PC-9 (cell line): ENCODE measurements around the gene MANBA.
"Not testable (repeated sequence)": the region's sequence is repeated elsewhere in the genome, so short reads cannot be mapped to it uniquely, and the experiment has no call there.

Experiments used
- EZH2 ChIP-seq: fragments of 200-600 bp; sonication (generic); IDR thresholded peaks from 2 replicates; pipeline ENCODE4 v1.8.0; 2017; ENCODE audit warnings: antibody characterized with exemption, low read depth
- TF ChIP-seq, protein P1 (sequence below): fragments of 200-600 bp; sonication (generic); conservative IDR thresholded peaks from 2 replicates; pipeline ENCODE4 v1.6.1; 2017; ENCODE audit warnings: mixed run types, antibody characterized with exemption, mild to moderate bottlenecking, moderate library complexity

DNA sequence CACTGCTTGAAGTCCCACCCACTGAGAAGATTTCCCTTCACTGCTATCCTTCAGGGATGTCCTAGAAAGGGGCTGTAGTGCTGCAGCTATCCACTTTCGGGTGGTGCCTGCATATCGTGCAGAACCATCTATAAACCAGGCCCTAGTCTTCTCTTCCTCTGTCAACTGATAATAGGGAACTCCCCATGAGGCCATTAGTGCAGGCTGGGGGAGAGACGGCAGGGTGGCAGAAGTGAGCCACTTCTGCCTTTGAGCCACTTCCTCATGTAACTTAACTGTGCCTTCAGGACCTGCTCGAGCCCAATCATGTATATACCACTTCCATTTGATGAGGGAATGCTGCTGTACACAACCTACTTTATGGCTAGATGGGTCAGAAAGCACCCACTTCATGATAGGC lies 17.4 kb downstream of the MANBA start:
- TF ChIP-seq, protein P1, sequence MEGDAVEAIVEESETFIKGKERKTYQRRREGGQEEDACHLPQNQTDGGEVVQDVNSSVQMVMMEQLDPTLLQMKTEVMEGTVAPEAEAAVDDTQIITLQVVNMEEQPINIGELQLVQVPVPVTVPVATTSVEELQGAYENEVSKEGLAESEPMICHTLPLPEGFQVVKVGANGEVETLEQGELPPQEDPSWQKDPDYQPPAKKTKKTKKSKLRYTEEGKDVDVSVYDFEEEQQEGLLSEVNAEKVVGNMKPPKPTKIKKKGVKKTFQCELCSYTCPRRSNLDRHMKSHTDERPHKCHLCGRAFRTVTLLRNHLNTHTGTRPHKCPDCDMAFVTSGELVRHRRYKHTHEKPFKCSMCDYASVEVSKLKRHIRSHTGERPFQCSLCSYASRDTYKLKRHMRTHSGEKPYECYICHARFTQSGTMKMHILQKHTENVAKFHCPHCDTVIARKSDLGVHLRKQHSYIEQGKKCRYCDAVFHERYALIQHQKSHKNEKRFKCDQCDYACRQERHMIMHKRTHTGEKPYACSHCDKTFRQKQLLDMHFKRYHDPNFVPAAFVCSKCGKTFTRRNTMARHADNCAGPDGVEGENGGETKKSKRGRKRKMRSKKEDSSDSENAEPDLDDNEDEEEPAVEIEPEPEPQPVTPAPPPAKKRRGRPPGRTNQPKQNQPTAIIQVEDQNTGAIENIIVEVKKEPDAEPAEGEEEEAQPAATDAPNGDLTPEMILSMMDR = not testable (repeated sequence)
- TF ChIP-seq EZH2 = not testable (repeated sequence)
